ENCODE data around the gene MAPKBP1.

Gene MAPKBP1, protein sequence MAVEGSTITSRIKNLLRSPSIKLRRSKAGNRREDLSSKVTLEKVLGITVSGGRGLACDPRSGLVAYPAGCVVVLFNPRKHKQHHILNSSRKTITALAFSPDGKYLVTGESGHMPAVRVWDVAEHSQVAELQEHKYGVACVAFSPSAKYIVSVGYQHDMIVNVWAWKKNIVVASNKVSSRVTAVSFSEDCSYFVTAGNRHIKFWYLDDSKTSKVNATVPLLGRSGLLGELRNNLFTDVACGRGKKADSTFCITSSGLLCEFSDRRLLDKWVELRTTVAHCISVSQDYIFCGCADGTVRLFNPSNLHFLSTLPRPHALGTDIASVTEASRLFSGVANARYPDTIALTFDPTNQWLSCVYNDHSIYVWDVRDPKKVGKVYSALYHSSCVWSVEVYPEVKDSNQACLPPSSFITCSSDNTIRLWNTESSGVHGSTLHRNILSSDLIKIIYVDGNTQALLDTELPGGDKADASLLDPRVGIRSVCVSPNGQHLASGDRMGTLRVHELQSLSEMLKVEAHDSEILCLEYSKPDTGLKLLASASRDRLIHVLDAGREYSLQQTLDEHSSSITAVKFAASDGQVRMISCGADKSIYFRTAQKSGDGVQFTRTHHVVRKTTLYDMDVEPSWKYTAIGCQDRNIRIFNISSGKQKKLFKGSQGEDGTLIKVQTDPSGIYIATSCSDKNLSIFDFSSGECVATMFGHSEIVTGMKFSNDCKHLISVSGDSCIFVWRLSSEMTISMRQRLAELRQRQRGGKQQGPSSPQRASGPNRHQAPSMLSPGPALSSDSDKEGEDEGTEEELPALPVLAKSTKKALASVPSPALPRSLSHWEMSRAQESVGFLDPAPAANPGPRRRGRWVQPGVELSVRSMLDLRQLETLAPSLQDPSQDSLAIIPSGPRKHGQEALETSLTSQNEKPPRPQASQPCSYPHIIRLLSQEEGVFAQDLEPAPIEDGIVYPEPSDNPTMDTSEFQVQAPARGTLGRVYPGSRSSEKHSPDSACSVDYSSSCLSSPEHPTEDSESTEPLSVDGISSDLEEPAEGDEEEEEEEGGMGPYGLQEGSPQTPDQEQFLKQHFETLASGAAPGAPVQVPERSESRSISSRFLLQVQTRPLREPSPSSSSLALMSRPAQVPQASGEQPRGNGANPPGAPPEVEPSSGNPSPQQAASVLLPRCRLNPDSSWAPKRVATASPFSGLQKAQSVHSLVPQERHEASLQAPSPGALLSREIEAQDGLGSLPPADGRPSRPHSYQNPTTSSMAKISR (N-terminal part only)

DNA sequence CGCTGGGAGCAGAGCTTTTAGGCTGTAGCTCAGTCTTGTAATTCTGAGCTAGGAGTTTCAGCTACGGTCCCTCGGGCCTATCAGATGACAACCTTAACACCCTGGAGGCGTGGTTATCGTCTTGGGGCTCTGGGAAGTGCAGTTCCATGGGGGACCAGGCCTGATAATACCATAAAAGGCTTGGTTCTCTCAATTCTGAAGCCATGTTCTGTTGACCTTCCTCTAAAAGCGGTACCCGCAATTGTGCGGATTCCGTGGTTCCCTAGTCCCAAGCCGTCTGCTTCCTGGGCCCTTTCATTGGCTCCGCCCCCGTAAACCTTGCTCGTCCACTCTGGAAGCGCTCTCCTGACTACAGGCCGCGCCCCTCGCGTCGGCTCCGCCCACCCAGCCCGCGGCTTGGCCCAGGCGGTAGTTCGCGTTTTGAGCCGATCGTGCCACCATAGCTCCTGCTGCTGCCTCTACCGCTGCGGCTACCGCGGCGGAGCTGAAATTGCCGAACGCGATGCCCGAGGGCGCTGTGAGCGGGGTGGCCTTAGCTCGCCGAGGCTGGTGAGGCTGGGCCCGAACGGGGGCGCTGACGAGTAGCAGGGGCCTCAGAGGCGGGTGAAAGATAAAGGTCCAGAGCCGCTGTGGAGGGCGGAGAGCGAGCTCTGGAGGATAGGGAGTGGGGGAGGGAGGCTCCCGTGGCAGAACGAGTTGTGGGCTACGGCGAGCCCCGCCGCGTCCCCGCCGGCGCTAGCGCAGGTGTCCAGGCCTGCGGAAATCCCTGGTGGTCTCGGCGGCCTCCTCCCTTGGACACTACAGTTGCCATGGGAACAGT, at the start of gene MAPKBP1:
Gene MAPKBP1 (plus strand): TSS at position 423 of the 820 bp plus-strand sequence. CDS start 792 bp downstream, outside the sequence.
- H3K4me1 ChIP-seq (ENCODE audit: control insufficient read depth, insufficient read depth, low read length): peaks cover 3% of the 10 kb centered on the region; the same call in 1 of the 2 replicates
- H3K36me3 ChIP-seq (ENCODE audit: control insufficient read depth in 2 of 2, insufficient read depth in 1 of 2, low read length in 2 of 2): no peaks in the 10 kb centered on the region
- CTCF ChIA-PET: interaction anchor here (0.6 to 7.2 kb wide), 20 partner anchors 10 to 316 kb away, joined by 3 to 100 read pairs (median 4); no protein-coding TSS in a partner anchor
- POLR2A ChIA-PET: interaction anchor here (0.6 to 1.6 kb wide), 15 partner anchors 10 to 231 kb away, joined by 3 to 8 read pairs (median 4); partner anchors contain the start of genes EHD4 and RPAP1
- H3K27ac ChIP-seq (ENCODE audit: extremely low read depth, low read depth, low read length): peak within 1 kb of the TSS; percentile 56
- peak within 1 kb of the TSS; percentile 69 for H3K4me3 ChIP-seq (ENCODE audit: low read depth, low read length)
- no peaks in the 10 kb centered on the region for H3K9me3 ChIP-seq (ENCODE audit: control insufficient read depth, insufficient read depth, low read depth, low read length)
- TF ChIP-seq GLIS2 (tag by site-specific recombination; IDR thresholded peaks at IDR 0.05) (peak; percentile 40; the same call in 1 of the 2 replicates), KLF7 (tag by site-specific recombination; IDR thresholded peaks at IDR 0.05; ENCODE audit: borderline replicate concordance) (0 out of 2 replicates have a peak, but pooled peaks have one; percentile 34), ZSCAN30 (tag by site-specific recombination; IDR thresholded peaks at IDR 0.05) (peak; percentile 74; the same call in 1 of the 2 replicates), ZNF341 (tag by site-specific recombination; IDR thresholded peaks at IDR 0.05; ENCODE audit: low read depth) (0 out of 2 replicates have a peak, but pooled peaks have one; percentile 28), OVOL3 (tag by site-specific recombination; IDR thresholded peaks at IDR 0.05) (peak; percentile 32; the same call in 1 of the 2 replicates), ZNF596 (tag by site-specific recombination; IDR thresholded peaks at IDR 0.05) (no peak), ZNF629 (tag by site-specific recombination; IDR thresholded peaks at IDR 0.05) (peak; percentile 50; the same call in 1 of the 2 replicates), ZEB2 (tag by site-specific recombination; IDR thresholded peaks at IDR 0.05) (peak; percentile 89), ZFHX2 (tag by site-specific recombination; conservative IDR thresholded peaks at IDR 0.05) (peak; percentile 43; the same call in 1 of the 2 replicates), HOXA7 (CRISPR knock-in tag; IDR thresholded peaks at IDR 0.05; ENCODE audit: borderline replicate concordance) (no peak), ZNF624 (tag by site-specific recombination; IDR thresholded peaks at IDR 0.05) (no peak), SCRT2 (tag by site-specific recombination; IDR thresholded peaks at IDR 0.05) (no peak), ZNF394 (tag by site-specific recombination; IDR thresholded peaks at IDR 0.05; ENCODE audit: borderline replicate concordance) (peak; percentile 36; the same call in 1 of the 2 replicates), HOXD13 (CRISPR knock-in tag; IDR thresholded peaks at IDR 0.05; ENCODE audit: borderline replicate concordance) (no peak), ZBTB17 (tag by site-specific recombination; IDR thresholded peaks at IDR 0.05) (peak; percentile 97), KLF9 (tag by site-specific recombination; IDR thresholded peaks at IDR 0.05; ENCODE audit: low read depth) (peak; percentile 31), EGR2 (tag by site-specific recombination; IDR thresholded peaks at IDR 0.05; ENCODE audit: low read depth) (peak; percentile 22; the same call in 1 of the 2 replicates), ZNF610 (tag by site-specific recombination; IDR thresholded peaks at IDR 0.05; ENCODE audit: borderline replicate concordance) (0 out of 2 replicates have a peak, but pooled peaks have one; percentile 75), ZNF169 (tag by site-specific recombination; IDR thresholded peaks at IDR 0.05) (no peak), ZNF24 (tag by site-specific recombination; IDR thresholded peaks at IDR 0.05) (peak; percentile 60; the same call in 1 of the 2 replicates), IKZF3 (tag by site-specific recombination; IDR thresholded peaks at IDR 0.05) (peak; percentile 74), ZFP37 (tag by site-specific recombination; IDR thresholded peaks at IDR 0.05) (peak; percentile 47; the same call in 1 of the 2 replicates)
- TF ChIP-seq, protein P1, sequence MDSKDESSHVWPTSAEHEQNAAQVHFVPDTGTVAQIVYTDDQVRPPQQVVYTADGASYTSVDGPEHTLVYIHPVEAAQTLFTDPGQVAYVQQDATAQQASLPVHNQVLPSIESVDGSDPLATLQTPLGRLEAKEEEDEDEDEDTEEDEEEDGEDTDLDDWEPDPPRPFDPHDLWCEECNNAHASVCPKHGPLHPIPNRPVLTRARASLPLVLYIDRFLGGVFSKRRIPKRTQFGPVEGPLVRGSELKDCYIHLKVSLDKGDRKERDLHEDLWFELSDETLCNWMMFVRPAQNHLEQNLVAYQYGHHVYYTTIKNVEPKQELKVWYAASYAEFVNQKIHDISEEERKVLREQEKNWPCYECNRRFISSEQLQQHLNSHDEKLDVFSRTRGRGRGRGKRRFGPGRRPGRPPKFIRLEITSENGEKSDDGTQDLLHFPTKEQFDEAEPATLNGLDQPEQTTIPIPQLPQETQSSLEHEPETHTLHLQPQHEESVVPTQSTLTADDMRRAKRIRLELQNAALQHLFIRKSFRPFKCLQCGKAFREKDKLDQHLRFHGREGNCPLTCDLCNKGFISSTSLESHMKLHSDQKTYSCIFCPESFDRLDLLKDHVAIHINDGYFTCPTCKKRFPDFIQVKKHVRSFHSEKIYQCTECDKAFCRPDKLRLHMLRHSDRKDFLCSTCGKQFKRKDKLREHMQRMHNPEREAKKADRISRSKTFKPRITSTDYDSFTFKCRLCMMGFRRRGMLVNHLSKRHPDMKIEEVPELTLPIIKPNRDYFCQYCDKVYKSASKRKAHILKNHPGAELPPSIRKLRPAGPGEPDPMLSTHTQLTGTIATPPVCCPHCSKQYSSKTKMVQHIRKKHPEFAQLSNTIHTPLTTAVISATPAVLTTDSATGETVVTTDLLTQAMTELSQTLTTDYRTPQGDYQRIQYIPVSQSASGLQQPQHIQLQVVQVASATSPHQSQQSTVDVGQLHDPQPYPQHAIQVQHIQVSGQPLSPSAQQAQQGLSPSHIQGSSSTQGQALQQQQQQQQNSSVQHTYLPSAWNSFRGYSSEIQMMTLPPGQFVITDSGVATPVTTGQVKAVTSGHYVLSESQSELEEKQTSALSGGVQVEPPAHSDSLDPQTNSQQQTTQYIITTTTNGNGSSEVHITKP (tag by site-specific recombination; IDR thresholded peaks at IDR 0.05): peak; percentile 98
- TF ChIP-seq, protein P2, sequence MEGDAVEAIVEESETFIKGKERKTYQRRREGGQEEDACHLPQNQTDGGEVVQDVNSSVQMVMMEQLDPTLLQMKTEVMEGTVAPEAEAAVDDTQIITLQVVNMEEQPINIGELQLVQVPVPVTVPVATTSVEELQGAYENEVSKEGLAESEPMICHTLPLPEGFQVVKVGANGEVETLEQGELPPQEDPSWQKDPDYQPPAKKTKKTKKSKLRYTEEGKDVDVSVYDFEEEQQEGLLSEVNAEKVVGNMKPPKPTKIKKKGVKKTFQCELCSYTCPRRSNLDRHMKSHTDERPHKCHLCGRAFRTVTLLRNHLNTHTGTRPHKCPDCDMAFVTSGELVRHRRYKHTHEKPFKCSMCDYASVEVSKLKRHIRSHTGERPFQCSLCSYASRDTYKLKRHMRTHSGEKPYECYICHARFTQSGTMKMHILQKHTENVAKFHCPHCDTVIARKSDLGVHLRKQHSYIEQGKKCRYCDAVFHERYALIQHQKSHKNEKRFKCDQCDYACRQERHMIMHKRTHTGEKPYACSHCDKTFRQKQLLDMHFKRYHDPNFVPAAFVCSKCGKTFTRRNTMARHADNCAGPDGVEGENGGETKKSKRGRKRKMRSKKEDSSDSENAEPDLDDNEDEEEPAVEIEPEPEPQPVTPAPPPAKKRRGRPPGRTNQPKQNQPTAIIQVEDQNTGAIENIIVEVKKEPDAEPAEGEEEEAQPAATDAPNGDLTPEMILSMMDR (tag by site-specific recombination; IDR thresholded peaks at IDR 0.05): peak; percentile 99
- TF ChIP-seq, protein P3, sequence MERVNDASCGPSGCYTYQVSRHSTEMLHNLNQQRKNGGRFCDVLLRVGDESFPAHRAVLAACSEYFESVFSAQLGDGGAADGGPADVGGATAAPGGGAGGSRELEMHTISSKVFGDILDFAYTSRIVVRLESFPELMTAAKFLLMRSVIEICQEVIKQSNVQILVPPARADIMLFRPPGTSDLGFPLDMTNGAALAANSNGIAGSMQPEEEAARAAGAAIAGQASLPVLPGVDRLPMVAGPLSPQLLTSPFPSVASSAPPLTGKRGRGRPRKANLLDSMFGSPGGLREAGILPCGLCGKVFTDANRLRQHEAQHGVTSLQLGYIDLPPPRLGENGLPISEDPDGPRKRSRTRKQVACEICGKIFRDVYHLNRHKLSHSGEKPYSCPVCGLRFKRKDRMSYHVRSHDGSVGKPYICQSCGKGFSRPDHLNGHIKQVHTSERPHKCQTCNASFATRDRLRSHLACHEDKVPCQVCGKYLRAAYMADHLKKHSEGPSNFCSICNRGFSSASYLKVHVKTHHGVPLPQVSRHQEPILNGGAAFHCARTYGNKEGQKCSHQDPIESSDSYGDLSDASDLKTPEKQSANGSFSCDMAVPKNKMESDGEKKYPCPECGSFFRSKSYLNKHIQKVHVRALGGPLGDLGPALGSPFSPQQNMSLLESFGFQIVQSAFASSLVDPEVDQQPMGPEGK (tag by site-specific recombination; IDR thresholded peaks at IDR 0.05): peak; percentile 80
